Activated CD4-positive, alpha-beta T cell treated with anti-CD3 and anti-CD28 coated beads for 36 hours (primary cell): ENCODE data around the gene SDC3. TPM values are rescaled to one million over a fixed set of nuclear protein-coding genes. Genes with fewer than 3 reads are reported as not detected.
"Not testable (repeated sequence)": the region's sequence is repeated elsewhere in the genome, so short reads cannot be mapped to it uniquely, and the experiment has no call there.

Source experiments
- ATAC-seq: fragments of 200-7000 bp; cut with Tn5 transposase; one replicate; pipeline ENCODE4 v1.10.0; 2021; ENCODE audit warnings: mild to moderate bottlenecking, moderate library complexity
- CTCF ChIA-PET: fragments of 350-600 bp; sonication (Branson Sonifier 250); formaldehyde crosslinking; loops from one replicate; lab custom pipeline; 2021; ENCODE audit warnings: antibody characterized with exemption; lab: Charles Lee
- POLR2A ChIA-PET: fragments of 350-600 bp; sonication (Branson Sonifier 250); formaldehyde crosslinking; loops from one replicate; lab custom pipeline; 2021; ENCODE audit warnings: antibody characterized with exemption, inconsistent platforms; lab: Charles Lee
- DNase-seq: peaks from one replicate; pipeline ENCODE4 v3.0.0-alpha.2; 2020
- H3K27ac Mint-ChIP-seq: one replicate; pipeline ENCODE4 v1.8.0; 2021; ENCODE audit warnings: mixed read lengths
- H3K27me3 Mint-ChIP-seq: one replicate; pipeline ENCODE4 v1.8.0; 2021; ENCODE audit warnings: mixed read lengths
- H3K36me3 Mint-ChIP-seq: one replicate; pipeline ENCODE4 v1.8.0; 2021; ENCODE audit warnings: low read depth, mixed read lengths
- H3K4me1 Mint-ChIP-seq: one replicate; pipeline ENCODE4 v1.8.0; 2021; ENCODE audit warnings: mixed read lengths
- H3K4me3 Mint-ChIP-seq: one replicate; pipeline ENCODE4 v1.8.0; 2021; ENCODE audit warnings: mild to moderate bottlenecking, moderate library complexity, mixed read lengths
- H3K9me3 Mint-ChIP-seq: one replicate; pipeline ENCODE4 v1.8.0; 2021; ENCODE audit warnings: low read depth, mixed read lengths
- intact Hi-C, 2 experiments: fragments of 100-400 bp; cut with DNase I in 1 of 2; cut with micrococcal nuclease in 1 of 2; formaldehyde crosslinking; loops; one replicate each; pipeline versions ENCODE4 v1.14.2 to v1.15.1; 2022 to 2024; cut with DNase I, micrococcal nuclease
- total RNA-seq, 2 experiments: library from RNA; stranded (reverse); gene quantifications; one replicate each; pipeline ENCODE4 v1.2.3, GENCODE V29; 2021

The SDC3 gene
- total RNA-seq, 2 experiments from 2014 or later: 0.18 to 0.37 TPM

- CTCF ChIA-PET: no interaction called here
- no peaks in the 10 kb centered on the region for H3K4me1 Mint-ChIP-seq
- H3K27ac Mint-ChIP-seq: no peak overlapping the region
- ATAC-seq (no peak), DNase-seq (no peak)
- no peaks in the 10 kb centered on the region for H3K36me3 Mint-ChIP-seq
- POLR2A ChIA-PET: no interaction called here
- intact Hi-C loops: no loop called here
- H3K9me3 Mint-ChIP-seq: no peaks in the 10 kb centered on the region
- H3K4me3 Mint-ChIP-seq: no peak overlapping the region
- peaks cover 5% of the 10 kb centered on the region for H3K27me3 Mint-ChIP-seq
Measured at GRCh38 chr1:30871276-30871871, 37.2 kb downstream of the SDC3 start.

GRCh38 chr1:30870656-30871055 is 37.9 kb downstream of the SDC3 start:
- ATAC-seq (no peak), DNase-seq (no peak)
- CTCF ChIA-PET: no interaction called here
- H3K27ac Mint-ChIP-seq: no peak overlapping the region
- intact Hi-C loops: no loop called here
- POLR2A ChIA-PET: no interaction called here
- H3K4me3 Mint-ChIP-seq: no peak overlapping the region
- H3K27me3 Mint-ChIP-seq: peaks cover 2% of the 10 kb centered on the region
- no peaks in the 10 kb centered on the region for H3K9me3 Mint-ChIP-seq
- no peaks in the 10 kb centered on the region for H3K4me1 Mint-ChIP-seq
- no peaks in the 10 kb centered on the region for H3K36me3 Mint-ChIP-seq

- Mint-ChIP-seq H3K27ac (no peak overlapping the region), H3K4me3 (no peak overlapping the region), H3K27me3 (peaks cover 2% of the 10 kb centered on the region), H3K4me1 (no peaks in the 10 kb centered on the region), H3K9me3 (no peaks in the 10 kb centered on the region), H3K36me3 (no peaks in the 10 kb centered on the region)
- no peak for DNase-seq
- no peak for ATAC-seq
- ChIA-PET CTCF (interaction anchor here (1.1 kb wide), 1 partner anchor 67 kb away, joined by 3 read pairs; no protein-coding TSS in a partner anchor), POLR2A (no interaction called here)
- intact Hi-C loops: no loop called here
Measured at GRCh38 chr1:30870035-30870434, 38.5 kb downstream of the SDC3 start.

- POLR2A ChIA-PET: no interaction called here
- H3K36me3 Mint-ChIP-seq: no peaks in the 10 kb centered on the region
- CTCF ChIA-PET: interaction anchor here (1.1 kb wide), 1 partner anchor 66 kb away, joined by 3 read pairs; no protein-coding TSS in a partner anchor
- intact Hi-C loops: no loop called here
- no peaks in the 10 kb centered on the region for H3K9me3 Mint-ChIP-seq
- DNase-seq: no peak
- H3K27me3 Mint-ChIP-seq: peaks cover 4% of the 10 kb centered on the region
- H3K4me3 Mint-ChIP-seq: no peak overlapping the region
- H3K4me1 Mint-ChIP-seq: no peaks in the 10 kb centered on the region
- H3K27ac Mint-ChIP-seq: no peak overlapping the region
- no peak for ATAC-seq
Measured at GRCh38 chr1:30868833-30869435, 39.6 kb downstream of the SDC3 start.

- H3K27ac Mint-ChIP-seq, DNase-seq, intact Hi-C loops, H3K4me3 Mint-ChIP-seq, H3K4me1 Mint-ChIP-seq, H3K9me3 Mint-ChIP-seq, ATAC-seq, H3K27me3 Mint-ChIP-seq, H3K36me3 Mint-ChIP-seq: not testable (repeated sequence)
- ChIA-PET POLR2A (interaction anchor here (0.5 kb wide), 1 partner anchor 64 kb away, joined by 3 read pairs; no protein-coding TSS in a partner anchor), CTCF (interaction anchor here (1.1 to 1.4 kb wide), 2 partner anchors 29 to 67 kb away, joined by 3 to 7 read pairs; no protein-coding TSS in a partner anchor)
Measured at GRCh38 chr1:30868057-30868456, 40.5 kb downstream of the SDC3 start.

- H3K9me3 Mint-ChIP-seq: no peaks in the 10 kb centered on the region
- no peaks in the 10 kb centered on the region for H3K4me1 Mint-ChIP-seq
- ChIA-PET CTCF (interaction anchor here (0.9 to 1.4 kb wide), 3 partner anchors 22 to 66 kb away, joined by 3 to 7 read pairs (median 3); no protein-coding TSS in a partner anchor), POLR2A (interaction anchor here (0.5 kb wide), 1 partner anchor 65 kb away, joined by 3 read pairs; no protein-coding TSS in a partner anchor)
- DNase-seq (no peak), ATAC-seq (no peak)
- intact Hi-C loops: no loop called here
- H3K4me3 Mint-ChIP-seq: no peak overlapping the region
- no peaks in the 10 kb centered on the region for H3K36me3 Mint-ChIP-seq
- H3K27ac Mint-ChIP-seq: no peak overlapping the region
- peaks cover 4% of the 10 kb centered on the region for H3K27me3 Mint-ChIP-seq
Measured at GRCh38 chr1:30867537-30867936, 41.0 kb downstream of the SDC3 start.

- Mint-ChIP-seq H3K36me3 (no peaks in the 10 kb centered on the region), H3K27ac (no peak overlapping the region), H3K4me3 (no peak overlapping the region), H3K4me1 (no peaks in the 10 kb centered on the region), H3K9me3 (no peaks in the 10 kb centered on the region), H3K27me3 (peaks cover 4% of the 10 kb centered on the region)
- CTCF ChIA-PET: interaction anchor here (0.9 to 1.4 kb wide), 2 partner anchors 21 to 65 kb away, joined by 3 to 7 read pairs; no protein-coding TSS in a partner anchor
- POLR2A ChIA-PET: no interaction called here
- intact Hi-C loops: no loop called here
- DNase-seq (no peak), ATAC-seq (no peak)
Measured at GRCh38 chr1:30866594-30866993, 42.0 kb downstream of the SDC3 start.

GRCh38 chr1:30864681-30865080 is 43.9 kb downstream of the SDC3 start:
- H3K4me1 Mint-ChIP-seq: no peaks in the 10 kb centered on the region
- POLR2A ChIA-PET: no interaction called here
- CTCF ChIA-PET: no interaction called here

GRCh38 chr1:30863858-30864604 is 44.5 kb downstream of the SDC3 start:
- POLR2A ChIA-PET: no interaction called here
- intact Hi-C loops: no loop called here
- DNase-seq (no peak), ATAC-seq (no peak)
- no peaks in the 10 kb centered on the region for H3K36me3 Mint-ChIP-seq
- H3K4me3 Mint-ChIP-seq: no peak overlapping the region
- no peak overlapping the region for H3K27ac Mint-ChIP-seq
- CTCF ChIA-PET: no interaction called here
- no peaks in the 10 kb centered on the region for H3K9me3 Mint-ChIP-seq
- peaks cover 6% of the 10 kb centered on the region for H3K27me3 Mint-ChIP-seq
- H3K4me1 Mint-ChIP-seq: no peaks in the 10 kb centered on the region

More at GRCh38 chr1:30864681-30865080, 43.9 kb downstream of the SDC3 start:
- DNase-seq (no peak), ATAC-seq (no peak)
- Mint-ChIP-seq H3K9me3 (no peaks in the 10 kb centered on the region), H3K36me3 (no peaks in the 10 kb centered on the region), H3K27me3 (peaks cover 6% of the 10 kb centered on the region), H3K27ac (no peak overlapping the region), H3K4me3 (no peak overlapping the region)
- intact Hi-C loops: no loop called here

GRCh38 chr1:30860320-30860652 is 48.3 kb downstream of the SDC3 start:
- Mint-ChIP-seq H3K9me3 (no peaks in the 10 kb centered on the region), H3K4me3 (no peak overlapping the region), H3K27ac (no peak overlapping the region), H3K36me3 (no peaks in the 10 kb centered on the region), H3K4me1 (no peaks in the 10 kb centered on the region), H3K27me3 (peaks cover 7% of the 10 kb centered on the region)
- ChIA-PET CTCF (no interaction called here), POLR2A (no interaction called here)
- DNase-seq: no peak
- intact Hi-C loops: no loop called here
- no peak for ATAC-seq

- ATAC-seq (no peak), DNase-seq (no peak)
- POLR2A ChIA-PET: no interaction called here
- Mint-ChIP-seq H3K27me3 (peaks cover 5% of the 10 kb centered on the region), H3K4me1 (no peaks in the 10 kb centered on the region), H3K36me3 (no peaks in the 10 kb centered on the region), H3K4me3 (no peak overlapping the region), H3K9me3 (no peaks in the 10 kb centered on the region), H3K27ac (no peak overlapping the region)
- CTCF ChIA-PET: no interaction called here
- intact Hi-C loops: no loop called here
Measured at GRCh38 chr1:30857964-30858363, 50.6 kb downstream of the SDC3 start.
